Endothelial cell of umbilical vein (primary cell): ENCODE measurements around the gene PAPLN. TPM values are rescaled to one million over a fixed set of nuclear protein-coding genes. Genes with fewer than 3 reads are reported as not detected.

ENCODE experiments used
- BruUV-seq: library from RNA; stranded (reverse); fragments of 400-500 nt; replicated peaks from 2 replicates; lab custom pipeline; 2021; lab: Mats Ljungman, UMichigan
- CTCF ChIA-PET: fragments of 300-600, 350-600 bp; sonication (Branson Sonifier 250); formaldehyde crosslinking; loops from one replicate; lab custom pipeline; 2021; ENCODE audit warnings: antibody characterized with exemption, inconsistent platforms; lab: Charles Lee
- POLR2A ChIA-PET: fragments of 300-600, 350-600 bp; sonication (Branson Sonifier 250); formaldehyde crosslinking; loops from one replicate; lab custom pipeline; 2021; ENCODE audit warnings: antibody characterized with exemption, inconsistent platforms; lab: Charles Lee
- DNase-seq: peaks from one replicate; pipeline ENCODE4 v3.0.0-alpha.2; 2011; ENCODE audit warnings: low read depth, low spot score
- FAIRE-seq: peaks from 2 replicates; lab custom pipeline; 2011; peaks lifted over from hg19 to GRCh38; lab: Jason Lieb, UNC
- H2AFZ ChIP-seq: 2 replicates; pipeline ENCODE4 v1.6.0; 2012; ENCODE audit warnings: low read depth, low read length, control low read depth, inconsistent platforms
- H3K27ac ChIP-seq: 2 replicates; pipeline ENCODE4 v1.5.1; 2011; ENCODE audit warnings: low read depth, mild to moderate bottlenecking, control low read depth, low read length, moderate library complexity; ENCODE audit not compliant: insufficient read depth
- H3K27me3 ChIP-seq, 2 experiments: 2 replicates each; pipeline versions ENCODE4 v1.6.0 to v1.6.1; 2011; ENCODE audit warnings: low read length in 2 of 2, mixed read lengths in 1 of 2; ENCODE audit not compliant: control insufficient read depth in 2 of 2, insufficient read depth in 2 of 2
- H3K36me3 ChIP-seq, 2 experiments: 2 replicates in 1 of 2; 3 replicates in 1 of 2; pipeline ENCODE4 v1.5.1; 2011; ENCODE audit warnings: low read length in 2 of 2, mild to moderate bottlenecking in 1 of 2, moderate library complexity in 1 of 2; ENCODE audit not compliant: control insufficient read depth in 2 of 2, insufficient read depth in 2 of 2; ENCODE audit errors: extremely low read depth in 1 of 2
- H3K4me1 ChIP-seq: 3 replicates; pipeline ENCODE4 v1.5.1; 2011; ENCODE audit warnings: mild to moderate bottlenecking, low read length; ENCODE audit not compliant: control insufficient read depth, insufficient read depth; ENCODE audit errors: extremely low read depth
- H3K4me2 ChIP-seq: 2 replicates; pipeline ENCODE4 v1.6.1; 2011; ENCODE audit warnings: low read length, control low read depth, mixed read lengths; ENCODE audit not compliant: insufficient read depth
- H3K4me3 ChIP-seq, 3 experiments: fragments of 200-600 bp in 1 of 3; sonication (generic), shearing (Covaris generic) in 1 of 3; replicated peaks in 1 of 3; 2 replicates each; pipeline ENCODE4 v1.5.1; 2011 to 2016; ENCODE audit warnings: control low read depth in 3 of 3, low read length in 3 of 3, mild to moderate bottlenecking in 2 of 3, inconsistent platforms in 1 of 3, low read depth in 1 of 3, moderate library complexity in 1 of 3; ENCODE audit not compliant: insufficient read depth in 1 of 3
- H3K79me2 ChIP-seq: 2 replicates; pipeline ENCODE4 v1.6.0; 2012; ENCODE audit warnings: low read length, inconsistent platforms; ENCODE audit not compliant: control insufficient read depth, insufficient read depth
- H3K9ac ChIP-seq: replicated peaks from 2 replicates; pipeline ENCODE3; 2011; ENCODE audit warnings: low read length, control low read depth; ENCODE audit not compliant: insufficient read depth; ENCODE audit errors: extremely low read depth
- H3K9me1 ChIP-seq: replicated peaks from 3 replicates; pipeline ENCODE4 v1.6.0; 2011; ENCODE audit warnings: mild to moderate bottlenecking, low read length; ENCODE audit not compliant: control insufficient read depth, insufficient read depth; ENCODE audit errors: extremely low read depth
- H3K9me3 ChIP-seq: replicated peaks from 2 replicates; pipeline ENCODE4 v1.5.1; 2012; ENCODE audit warnings: low read length, inconsistent platforms; ENCODE audit not compliant: control insufficient read depth, insufficient read depth
- H4K20me1 ChIP-seq: replicated peaks from 2 replicates; pipeline ENCODE3; 2011; ENCODE audit warnings: mild to moderate bottlenecking, low read length; ENCODE audit not compliant: control insufficient read depth, insufficient read depth; ENCODE audit errors: extremely low read depth
- EZH2 ChIP-seq: IDR thresholded peaks from 2 replicates; pipeline ENCODE4 v1.6.1; 2012; ENCODE audit warnings: borderline replicate concordance, low read depth, mild to moderate bottlenecking, moderate library complexity, low read length, inconsistent platforms; ENCODE audit not compliant: severe bottlenecking
- FOS ChIP-seq: IDR thresholded peaks from 2 replicates; pipeline ENCODE4 v1.6.1; 2011; ENCODE audit warnings: mild to moderate bottlenecking, low read length, moderate library complexity, borderline replicate concordance; ENCODE audit not compliant: insufficient read depth
- JUN ChIP-seq: IDR thresholded peaks from 2 replicates; pipeline ENCODE4 v1.6.1; 2011; ENCODE audit warnings: borderline replicate concordance, low read depth; ENCODE audit not compliant: insufficient read length, insufficient read depth
- MAX ChIP-seq: IDR thresholded peaks from 2 replicates; pipeline ENCODE4 v1.6.1; 2011; ENCODE audit not compliant: insufficient read depth, insufficient read length
- MYC ChIP-seq: IDR thresholded peaks from one replicate; pipeline ENCODE4 v1.6.1; 2011; ENCODE audit warnings: mild to moderate bottlenecking, low read depth, low read length
- POLR2A ChIP-seq: IDR thresholded peaks from 2 replicates; pipeline ENCODE4 v1.6.1; 2012; ENCODE audit warnings: low read depth, mild to moderate bottlenecking, control low read depth, low read length
- POLR2AphosphoS5 ChIP-seq: IDR thresholded peaks from 2 replicates; pipeline ENCODE4 v1.6.1; 2012; ENCODE audit warnings: low read depth, mild to moderate bottlenecking, control low read depth, low read length, moderate library complexity; ENCODE audit not compliant: insufficient read depth
- dilution Hi-C: fragments of 300-500 bp; cut with MboI; formaldehyde crosslinking; loops from one replicate; pipeline ENCODE4 v1.15.0; 2019; ENCODE audit warnings: low sequenced_read_pairs; ENCODE audit not compliant: extremely low pct_ligation_motif_present
- intact Hi-C: fragments of 100-400 bp; cut with micrococcal nuclease; formaldehyde crosslinking; loops from one replicate; pipeline ENCODE4 v1.10.0; 2022
- polyA plus RNA-seq, 4 experiments: library from polyadenylated mRNA; depleted of rRNA in 3 of 4; stranded (reverse) in 3 of 4; unstranded in 1 of 4; fragments of >200 nt; gene quantifications; 2 replicates each; pipeline versions ENCODE4 v1.2.1 to v1.2.3, GENCODE V29; 2011 to 2012; ENCODE audit warnings: missing spikeins in 1 of 4
- total RNA-seq: library from RNA; stranded (reverse); gene quantifications from 2 replicates; pipeline ENCODE4 v1.2.3, GENCODE V29; 2021

The PAPLN gene
- total and polyA plus RNA-seq, 2 donors (not counting 3 experiments of a cell fraction or from before 2014, with no cell fraction given) = 5.5 to 6.4 TPM

- BruUV-seq = no TSS peak
- Histone ChIP-seq H3K4me3 (no peak overlapping the region), H3K9me3 (no peaks in the 10 kb centered on the region), H3K36me3 (no peaks in the 10 kb centered on the region), H3K27me3 (peaks cover 5 to 6% of the 10 kb centered on the region in 2 experiments), H3K4me2 (no peak overlapping the region), H3K9ac (no peak overlapping the region), H3K79me2 (no peaks in the 10 kb centered on the region), H3K9me1 (no peaks in the 10 kb centered on the region), H3K4me1 (peaks cover 28% of the 10 kb centered on the region), H2AFZ (no peak overlapping the region), H4K20me1 (no peaks in the 10 kb centered on the region), H3K27ac (no peak overlapping the region)
- no peak for FAIRE-seq
- TF ChIP-seq MAX (no peak), POLR2AphosphoS5 (no peak)
- dilution Hi-C loops (no loop called here), intact Hi-C loops (no loop called here)
- ChIA-PET POLR2A (no interaction called here), CTCF (no interaction called here)
- no peak for DNase-seq
Measured at GRCh38 chr14:73240816-73241480, 3.6 kb downstream of the PAPLN start.

- TF ChIP-seq EZH2 (no peak), FOS (no peak), JUN (no peak), MYC (no peak), POLR2A (no peak)
- no peaks in the 10 kb centered on the region for H4K20me1 ChIP-seq
- H3K79me2 ChIP-seq = no peaks in the 10 kb centered on the region
- H3K9ac ChIP-seq = no peak overlapping the region
- no peaks in the 10 kb centered on the region for H3K9me3 ChIP-seq
- H3K9me1 ChIP-seq = no peaks in the 10 kb centered on the region
- DNase-seq = no peak
- CTCF ChIA-PET = no interaction called here
- H3K4me3 ChIP-seq = no peak overlapping the region
- H3K27ac ChIP-seq = no peak overlapping the region
- no TSS peak for BruUV-seq
- no peaks in the 10 kb centered on the region for H3K36me3 ChIP-seq
- no peak overlapping the region for H3K4me2 ChIP-seq
- dilution Hi-C loops (no loop called here), intact Hi-C loops (no loop called here)
- no peak overlapping the region for H2AFZ ChIP-seq
- H3K27me3 ChIP-seq = peaks cover 5 to 6% of the 10 kb centered on the region in 2 experiments
- POLR2A ChIA-PET = no interaction called here
- H3K4me1 ChIP-seq = peaks cover 32% of the 10 kb centered on the region
- FAIRE-seq = no peak
Measured at GRCh38 chr14:73241481-73242165, 4.3 kb downstream of the PAPLN start.
